Activated effector memory CD4-positive, alpha-beta T cell treated with anti-CD3 and anti-CD28 coated beads, Interleukin-2, amount 50 U/mL, for 16 hours (primary cell): ENCODE data around the gene RIN1.
"Not testable (repeated sequence)": the region's sequence is repeated elsewhere in the genome, so short reads cannot be mapped to it uniquely, and the experiment has no call there.

Experiments used
- DNase-seq: peaks from one replicate; pipeline ENCODE4 v3.0.0-alpha.2; 2020

The RIN1 gene

GRCh38 chr11:66336234-66337102 lies at the start of gene RIN1:
Gene RIN1 (minus strand): TSS chr11:66336434. CDS start chr11:66336402, 32 bp downstream.
- peak; percentile 74 for DNase-seq

GRCh38 chr11:66384316-66384715 lies 48.1 kb upstream of the RIN1 start:
- not testable (repeated sequence) for DNase-seq

- not testable (repeated sequence) for DNase-seq
Measured at GRCh38 chr11:66380264-66380663, 44.0 kb upstream of the RIN1 start.

GRCh38 chr11:66373690-66374287 lies 37.6 kb upstream of the RIN1 start:
- DNase-seq, result not testable (repeated sequence)

GRCh38 chr11:66373265-66373664 lies 37.0 kb upstream of the RIN1 start:
- DNase-seq, result no peak

- peak; percentile 90 for DNase-seq
Measured at GRCh38 chr11:66371627-66372415, 35.6 kb upstream of the RIN1 start, which contains the start of gene SLC29A2. Gene SLC29A2 (minus strand): TSS chr11:66371760. CDS start chr11:66371591, 169 bp downstream.

- no peak for DNase-seq
Measured at GRCh38 chr11:66369073-66369894, 33.0 kb upstream of the RIN1 start.

GRCh38 chr11:66368484-66368883 lies 32.2 kb upstream of the RIN1 start:
- no peak for DNase-seq

GRCh38 chr11:66367561-66368312 lies 31.5 kb upstream of the RIN1 start:
- DNase-seq, result no peak

- DNase-seq, result no peak
Measured at GRCh38 chr11:66366844-66367477, 30.7 kb upstream of the RIN1 start.

- no peak for DNase-seq
Measured at GRCh38 chr11:66365711-66366619, 29.7 kb upstream of the RIN1 start.

GRCh38 chr11:66365166-66365565 lies 28.9 kb upstream of the RIN1 start:
- DNase-seq, result no peak

GRCh38 chr11:66363805-66364535 lies 27.7 kb upstream of the RIN1 start:
- DNase-seq, result peak; percentile 90

GRCh38 chr11:66363187-66363601 lies 27.0 kb upstream of the RIN1 start:
- DNase-seq, result no peak

GRCh38 chr11:66362481-66363147 lies 26.4 kb upstream of the RIN1 start:
- no peak for DNase-seq

GRCh38 chr11:66361502-66361941 lies 25.3 kb upstream of the RIN1 start:
- DNase-seq, result no peak

- no peak for DNase-seq
Measured at GRCh38 chr11:66360406-66361073, 24.3 kb upstream of the RIN1 start.

GRCh38 chr11:66359662-66360087 lies 23.4 kb upstream of the RIN1 start:
- no peak for DNase-seq
